GM19328 (cell line): ENCODE measurements around the gene RAB31.

Source experiments
- ATAC-seq: cut with Tn5 transposase; IDR thresholded peaks from one replicate; pipeline ENCODE4 v1.9.1; 2021; ENCODE audit warnings: mild to moderate bottlenecking, moderate library complexity; ENCODE audit not compliant: unreplicated experiment

The RAB31 gene

GRCh38 chr18:9858642-9859041, 150.5 kb downstream of the RAB31 start:
- ATAC-seq = no peak

- no peak for ATAC-seq
Observed at GRCh38 chr18:9859232-9859631, 151.1 kb downstream of the RAB31 start.

DNA sequence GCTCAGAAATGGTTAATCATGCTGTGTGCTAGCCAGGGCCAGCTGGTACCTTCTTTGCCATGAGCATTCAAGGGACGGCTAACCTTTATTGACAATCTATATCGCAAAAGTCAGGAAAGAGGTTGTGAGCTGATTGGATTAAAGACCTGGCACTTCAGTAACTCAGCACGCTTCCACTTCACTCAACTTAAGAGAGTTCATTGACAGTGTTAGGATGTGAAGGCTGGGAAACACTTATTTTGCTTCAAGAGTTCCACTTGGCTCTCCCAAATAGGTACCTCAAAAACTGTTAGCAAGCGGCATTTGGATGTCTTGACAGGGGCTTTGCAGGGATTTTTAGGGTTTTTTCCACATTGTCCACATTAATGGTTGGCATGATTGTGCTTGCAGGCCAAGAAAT, 152.6 kb downstream of the RAB31 start:
- ATAC-seq = no peak

DNA sequence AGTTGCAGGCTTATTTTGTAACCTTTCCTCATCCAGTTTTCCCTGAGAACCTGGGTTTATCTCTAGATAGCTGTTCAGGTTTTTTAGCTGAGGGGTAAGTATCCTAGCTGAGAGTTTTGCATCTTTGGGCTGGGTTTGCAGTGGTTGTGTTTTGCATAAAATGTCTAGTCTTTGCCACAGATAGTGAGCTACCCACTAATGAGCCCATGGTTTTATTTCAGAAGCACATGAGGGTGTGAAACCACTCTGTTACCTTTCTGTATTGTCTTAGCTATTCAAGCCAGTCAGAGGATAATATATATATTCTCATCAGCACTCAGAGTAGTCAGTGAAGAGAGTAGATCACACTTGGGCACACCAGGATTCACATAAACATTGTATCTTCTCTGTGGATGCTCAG, 153.1 kb downstream of the RAB31 start:
- peak; percentile 55 for ATAC-seq

DNA sequence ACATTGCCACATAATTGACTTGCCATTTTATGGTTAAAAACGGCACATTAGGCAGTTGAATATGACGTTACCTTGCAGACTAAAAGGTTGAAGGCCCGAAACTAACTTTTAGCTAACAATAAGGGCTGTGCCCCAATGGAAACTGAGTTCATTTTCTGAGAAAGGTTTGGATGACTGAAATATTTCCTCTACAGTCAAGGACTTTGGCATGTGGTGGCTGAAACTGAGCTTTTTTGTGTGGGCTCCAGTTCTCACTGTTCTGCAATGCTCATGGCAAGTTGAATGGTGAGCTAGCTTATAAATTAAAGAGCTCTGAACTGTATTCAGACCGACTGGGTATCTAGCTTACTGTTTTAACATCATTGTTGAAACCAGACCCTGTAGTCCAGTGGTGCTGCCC, 153.8 kb downstream of the RAB31 start:
- ATAC-seq = no peak

- ATAC-seq = no peak
Observed at GRCh38 chr18:9862686-9863085, 154.6 kb downstream of the RAB31 start.

GRCh38 chr18:9863282-9863681, 155.2 kb downstream of the RAB31 start:
- ATAC-seq = no peak

DNA sequence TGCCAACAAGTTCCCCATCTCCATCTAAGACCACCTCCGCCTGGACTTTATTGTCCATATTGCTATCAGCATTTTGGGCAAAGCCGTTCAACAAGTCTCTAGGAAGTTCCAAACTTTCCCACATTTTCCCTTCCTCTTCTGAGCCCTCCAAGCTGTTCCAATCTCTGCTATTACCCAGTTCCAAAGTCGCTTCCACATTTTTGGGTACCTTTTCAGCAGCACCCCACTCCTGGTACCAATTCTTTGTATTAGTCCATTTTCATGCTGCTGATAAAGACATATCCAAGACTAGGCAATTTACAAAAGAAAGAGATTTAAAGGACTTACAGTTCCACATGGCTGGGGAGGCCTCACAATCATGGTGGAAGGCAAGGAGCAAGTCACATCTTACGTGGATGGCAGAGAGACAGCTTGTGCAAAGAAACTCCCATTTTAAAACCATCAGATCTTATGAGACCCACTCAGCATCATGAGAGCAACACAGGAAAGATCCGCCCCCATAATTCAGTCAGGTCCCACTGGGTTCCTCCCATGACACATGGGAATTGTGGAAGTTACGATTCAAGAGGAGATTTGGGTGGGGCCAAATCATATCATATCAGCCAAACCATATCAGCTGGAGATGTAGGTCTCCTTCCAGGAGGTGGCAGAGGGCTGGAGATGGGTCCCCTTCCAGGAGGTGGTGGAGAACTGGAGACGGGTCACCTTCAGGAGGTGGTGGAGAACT, 157.8 kb downstream of the RAB31 start:
- no peak for ATAC-seq

DNA sequence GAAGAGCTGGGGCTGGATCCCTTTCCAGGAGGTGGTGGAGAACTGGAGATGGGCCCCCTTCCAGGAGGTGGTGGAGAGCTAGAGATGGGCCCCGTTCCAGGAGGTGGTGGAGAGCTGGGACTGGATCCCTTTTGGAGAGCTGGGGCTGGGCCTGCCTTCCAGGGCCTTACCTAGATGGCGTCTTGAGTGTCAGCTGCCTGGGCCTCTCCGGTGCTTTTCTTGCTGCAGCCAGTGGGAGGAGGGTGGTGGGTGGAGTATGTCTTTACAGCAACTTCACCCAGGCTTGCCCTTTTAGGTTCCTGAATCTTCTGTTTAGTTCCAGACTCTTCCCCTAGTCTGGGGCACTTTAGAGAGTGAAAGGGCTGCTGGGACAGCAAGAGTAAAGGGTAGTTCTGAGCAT, 158.5 kb downstream of the RAB31 start:
- ATAC-seq = no peak

DNA sequence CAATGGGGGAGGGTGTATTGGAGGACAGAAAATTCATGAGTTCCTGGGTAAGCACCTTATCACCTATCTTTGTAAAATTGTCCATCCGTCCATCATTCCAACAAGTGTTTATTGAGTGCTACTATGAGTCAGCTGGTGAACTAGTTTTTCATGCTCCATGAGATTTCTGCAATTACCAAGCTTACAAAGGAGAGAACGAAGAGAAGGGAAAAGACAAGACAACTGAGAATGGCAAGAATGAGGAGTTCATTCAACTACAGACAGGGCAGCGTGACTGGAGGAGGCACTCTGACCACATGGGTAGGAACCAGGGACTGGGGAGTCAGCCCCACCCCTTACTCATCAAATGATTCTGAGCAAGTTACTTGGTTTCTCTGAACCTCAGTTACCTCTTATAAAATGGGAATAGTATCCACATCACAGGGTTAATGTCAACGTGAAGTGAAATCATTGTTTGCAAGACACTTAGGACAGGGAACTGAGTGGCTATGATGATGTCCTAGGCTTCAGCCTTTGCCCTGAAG, 159.0 kb downstream of the RAB31 start:
- ATAC-seq = no peak

GRCh38 chr18:9868857-9869714, 161.0 kb downstream of the RAB31 start:
- ATAC-seq = no peak

DNA sequence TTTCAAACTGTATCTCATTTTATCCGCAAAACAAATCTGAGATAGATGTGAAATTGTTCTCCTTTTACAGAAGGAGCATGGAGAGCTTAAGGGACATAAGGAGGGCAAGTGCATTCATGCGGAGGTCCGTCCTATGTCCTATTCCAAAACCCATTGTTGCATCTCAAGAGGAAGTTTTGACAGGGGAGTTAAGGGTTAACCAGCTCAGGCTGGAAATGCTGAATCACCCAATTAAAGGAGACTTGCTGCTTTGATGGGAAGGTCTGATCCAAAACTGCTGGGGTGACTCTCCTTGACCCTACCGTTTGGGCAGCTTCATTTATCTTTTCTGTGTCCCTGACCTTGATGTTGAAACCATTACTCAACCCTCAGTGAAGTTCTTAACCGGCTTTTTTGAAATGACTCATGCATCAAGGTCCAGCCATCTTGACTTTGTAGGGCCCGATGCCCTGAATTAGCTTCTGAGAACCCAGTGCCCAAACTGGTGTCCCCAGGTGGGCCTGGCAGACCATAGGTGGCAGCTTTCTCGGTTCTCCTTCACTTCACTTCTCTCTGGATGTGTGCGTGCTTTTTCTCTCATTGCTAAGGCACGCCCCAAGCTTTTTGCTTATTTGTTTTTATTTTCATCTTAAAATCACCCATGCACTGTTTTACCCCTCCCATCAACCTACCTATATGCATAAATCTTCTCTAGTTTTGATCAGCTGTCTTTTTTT, 161.8 kb downstream of the RAB31 start:
- ATAC-seq = no peak

- ATAC-seq = no peak
Observed at GRCh38 chr18:9870431-9871008, 162.4 kb downstream of the RAB31 start.

GRCh38 chr18:9871244-9871746, 163.2 kb downstream of the RAB31 start:
- no peak for ATAC-seq

DNA sequence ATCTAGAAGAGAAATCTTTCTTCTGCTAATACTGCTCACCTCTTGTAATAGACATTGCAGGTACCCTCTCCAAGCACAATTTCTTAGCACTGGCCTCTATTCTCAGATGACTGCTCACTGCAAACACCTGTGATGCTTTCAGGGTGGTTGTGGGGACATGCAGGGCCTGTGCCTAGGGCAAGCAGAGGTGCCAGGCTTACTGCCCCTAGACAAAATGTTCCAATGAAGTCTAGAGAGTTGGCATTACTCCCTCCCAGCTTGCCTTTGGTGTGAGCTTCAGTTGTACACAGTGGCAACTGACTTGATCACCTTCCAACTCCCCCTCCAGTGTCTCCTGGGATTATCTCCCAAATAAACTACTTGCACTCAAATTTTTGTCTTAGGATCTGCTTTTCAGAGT, 164.7 kb downstream of the RAB31 start:
- ATAC-seq = no peak

GRCh38 chr18:9874728-9875127, 166.6 kb downstream of the RAB31 start:
- ATAC-seq = no peak

- no peak for ATAC-seq
Observed at GRCh38 chr18:9876212-9876866, 168.2 kb downstream of the RAB31 start.

GRCh38 chr18:9876867-9877654, 169.0 kb downstream of the RAB31 start:
- no peak for ATAC-seq

GRCh38 chr18:9877655-9878014, 169.5 kb downstream of the RAB31 start:
- ATAC-seq = no peak

GRCh38 chr18:9878095-9878494, 170.0 kb downstream of the RAB31 start:
- ATAC-seq = no peak
